ENCODE measurements around the gene TMEM266.
A peak's percentile ranks its signal among the peaks of the same experiment; 100 is the strongest.

Gene TMEM266

GRCh38 chr15:76206325-76206976 is 146.7 kb downstream of the TMEM266 start:
- no peak for DNase-seq

GRCh38 chr15:76208084-76208785 is 148.4 kb downstream of the TMEM266 start:
- DNase-seq: no peak

GRCh38 chr15:76208786-76209424 is 149.1 kb downstream of the TMEM266 start:
- DNase-seq: no peak

DNA sequence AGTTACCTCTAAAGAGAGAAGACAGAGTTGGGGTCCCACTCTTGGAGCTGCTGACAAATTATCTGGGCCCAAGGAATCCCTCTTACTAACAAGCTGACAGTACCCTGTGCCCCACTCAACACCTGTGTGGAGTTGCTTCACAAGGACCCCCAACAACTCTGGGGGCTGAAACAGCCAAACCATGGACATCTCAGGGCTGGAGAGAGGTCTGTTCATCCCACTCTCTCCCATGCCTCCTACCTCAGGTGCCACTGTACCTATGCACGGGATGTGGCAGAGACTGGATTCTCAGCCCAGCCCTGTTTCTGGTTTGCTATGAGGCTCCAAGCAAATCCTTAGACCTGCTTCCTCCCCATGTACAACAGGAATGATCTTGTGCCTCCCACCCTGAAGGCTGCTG is 149.7 kb downstream of the TMEM266 start:
- no peak for DNase-seq

- DNase-seq: no peak
Observed at GRCh38 chr15:76209942-76210341, 150.2 kb downstream of the TMEM266 start.

- DNase-seq: no peak
Observed at GRCh38 chr15:76215634-76216033, 155.8 kb downstream of the TMEM266 start.

- DNase-seq: peak in 1 of 2 experiments; percentile 9
Observed at GRCh38 chr15:76217029-76217881, 157.5 kb downstream of the TMEM266 start.

- DNase-seq: no peak
Observed at GRCh38 chr15:76217882-76218217, 158.1 kb downstream of the TMEM266 start.

- no peak for DNase-seq
Observed at GRCh38 chr15:76221085-76221767, 161.4 kb downstream of the TMEM266 start.

GRCh38 chr15:76222159-76222558 is 162.4 kb downstream of the TMEM266 start:
- DNase-seq: no peak

DNA sequence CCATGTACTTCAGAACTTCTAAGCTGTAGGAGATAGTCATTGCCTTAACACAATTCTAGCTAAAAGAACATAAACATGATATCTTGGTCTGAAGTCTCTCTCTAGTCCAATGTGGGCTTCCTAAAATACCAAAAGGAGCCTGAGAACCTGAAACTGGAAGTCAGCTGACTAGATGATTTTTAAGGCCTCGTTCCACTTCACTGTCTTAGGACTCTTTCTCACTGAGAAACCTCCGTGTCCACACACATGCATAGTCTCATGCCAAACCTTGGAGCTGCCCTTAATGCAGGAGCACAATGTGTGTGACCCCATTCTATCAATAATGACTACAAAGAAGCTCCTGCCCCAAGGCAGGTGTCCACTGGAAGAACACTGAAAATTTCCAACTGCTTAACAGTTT is 163.7 kb downstream of the TMEM266 start:
- DNase-seq: no peak

DNA sequence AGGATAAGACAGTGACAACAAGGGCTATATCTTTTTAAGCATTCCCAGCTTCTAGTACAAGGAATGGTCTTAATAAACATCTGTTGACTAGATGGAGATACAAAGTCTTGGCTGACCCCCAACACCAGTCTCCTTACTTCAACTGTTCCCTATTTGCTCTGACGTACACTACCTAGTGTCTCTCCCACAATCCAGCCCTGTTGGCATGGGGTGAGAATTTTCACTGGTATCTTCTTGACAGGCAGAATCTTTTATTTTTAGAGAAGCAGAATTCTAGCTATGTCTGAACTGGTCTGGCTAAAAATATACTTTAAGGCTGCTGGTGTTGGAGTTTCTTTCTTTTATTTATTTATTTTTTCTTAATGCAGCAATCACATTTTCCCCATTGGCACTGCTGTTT is 169.5 kb downstream of the TMEM266 start:
- no peak for DNase-seq

DNA sequence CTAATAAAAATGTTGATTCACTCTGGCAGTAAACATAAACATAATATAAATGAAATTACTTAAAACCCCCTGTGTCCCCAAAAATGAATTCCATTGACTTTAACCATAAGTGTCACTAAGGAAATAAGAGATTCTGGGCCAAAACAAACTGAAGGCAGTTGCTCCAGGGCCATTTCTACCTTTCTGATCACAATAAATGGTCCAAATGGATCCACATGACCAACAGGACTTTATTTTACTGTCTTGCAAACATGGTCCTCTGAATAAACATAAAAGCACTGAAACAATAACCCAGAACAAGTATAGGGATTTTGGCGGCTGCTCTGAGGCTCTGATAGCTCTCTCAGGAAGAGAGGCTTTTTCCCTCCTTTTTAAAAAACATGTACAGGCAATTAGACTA is 174.1 kb downstream of the TMEM266 start:
- no peak for DNase-seq

DNA sequence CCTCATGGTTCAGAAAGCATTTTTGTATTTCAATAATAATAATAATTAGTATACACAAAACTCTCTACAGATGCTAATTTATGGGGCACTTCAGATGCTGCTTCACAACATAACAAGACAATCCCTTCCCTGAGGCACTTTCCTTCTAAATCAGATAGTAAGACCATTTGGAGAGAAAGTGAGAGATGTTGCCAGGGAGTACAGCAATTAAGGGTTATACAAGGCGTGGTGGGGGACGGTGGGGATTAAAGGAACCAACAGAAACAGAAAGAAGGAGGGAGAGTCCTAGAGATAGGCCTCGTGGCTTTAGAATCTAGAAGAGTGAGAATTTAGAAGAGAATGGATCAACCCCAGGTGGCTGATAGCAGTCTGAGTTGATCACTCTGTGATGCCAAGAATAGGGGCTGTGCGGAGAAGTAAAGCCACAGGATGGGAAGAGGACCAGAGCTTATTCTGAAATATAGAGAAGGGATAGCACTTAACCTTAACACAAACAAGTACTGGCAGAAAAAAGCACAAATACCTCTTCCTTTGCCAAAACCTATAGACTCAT is 174.6 kb downstream of the TMEM266 start:
- DNase-seq: no peak

DNA sequence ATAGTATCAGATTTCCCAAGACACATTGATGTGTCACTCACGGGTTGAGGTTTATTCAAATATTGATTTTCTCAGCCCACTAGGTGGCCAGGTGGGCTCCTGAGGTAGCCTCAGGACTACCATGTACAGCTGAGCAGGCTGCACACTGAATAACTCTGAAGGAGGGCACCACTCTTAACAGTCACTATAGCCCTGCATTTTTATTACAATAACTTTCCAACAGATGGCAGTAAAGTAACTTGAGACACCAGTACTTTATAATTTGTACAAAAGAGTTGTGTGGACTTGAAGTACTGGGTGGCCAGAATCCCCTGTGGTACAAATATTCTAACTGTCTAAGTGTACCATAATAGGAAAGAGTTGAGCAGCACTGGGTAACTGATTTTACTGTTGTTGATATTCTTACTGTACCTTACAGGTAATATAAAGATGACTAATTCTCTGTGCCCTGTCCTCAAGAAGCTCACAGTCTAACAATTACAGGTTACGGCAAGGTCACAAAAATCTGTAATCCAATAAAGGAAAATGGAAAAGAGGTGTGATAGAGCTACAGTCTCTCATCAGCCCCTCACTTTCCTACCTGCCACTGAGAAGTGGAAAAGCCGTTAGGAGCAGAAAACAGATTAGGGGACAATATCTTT is 175.5 kb downstream of the TMEM266 start:
- peak in 1 of 2 experiments; percentile 74 for DNase-seq

DNA sequence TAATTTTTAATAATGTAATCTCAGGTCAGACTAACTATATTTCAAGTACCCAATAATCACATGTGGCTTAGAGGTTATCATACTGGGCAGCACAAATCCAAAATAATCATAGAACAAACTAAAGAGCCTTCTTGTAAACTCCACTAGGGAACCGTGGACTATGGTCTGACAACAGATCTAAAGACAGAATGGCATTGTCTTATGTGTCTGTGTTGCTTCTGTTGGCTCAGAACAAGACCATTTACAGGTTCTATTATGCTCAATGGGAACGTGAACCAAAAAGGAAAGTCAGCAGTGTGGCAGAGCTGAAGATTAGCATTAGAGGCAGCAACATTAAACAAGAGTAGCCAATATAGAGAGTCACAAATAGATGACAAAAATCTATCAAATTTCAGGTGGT is 176.6 kb downstream of the TMEM266 start:
- DNase-seq: no peak

DNA sequence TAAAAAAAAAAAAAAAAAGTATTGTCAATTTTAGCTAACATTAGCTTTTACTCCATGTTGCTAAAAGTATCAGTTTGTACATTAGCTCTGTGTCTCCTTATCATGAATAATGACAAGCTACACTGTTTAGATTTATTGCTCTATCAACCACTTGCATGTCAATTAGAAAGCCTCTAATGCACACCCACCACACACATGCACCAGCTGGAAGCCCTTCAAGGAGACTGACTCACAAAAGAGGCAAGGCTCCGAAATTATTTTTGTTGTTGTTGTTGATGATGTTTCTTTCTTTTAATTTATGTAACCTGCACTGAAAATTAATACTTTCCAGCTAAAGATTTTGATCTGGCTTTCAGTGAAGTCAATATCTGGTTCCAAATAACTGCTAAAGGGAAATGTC is 180.0 kb downstream of the TMEM266 start:
- no peak for DNase-seq

DNA sequence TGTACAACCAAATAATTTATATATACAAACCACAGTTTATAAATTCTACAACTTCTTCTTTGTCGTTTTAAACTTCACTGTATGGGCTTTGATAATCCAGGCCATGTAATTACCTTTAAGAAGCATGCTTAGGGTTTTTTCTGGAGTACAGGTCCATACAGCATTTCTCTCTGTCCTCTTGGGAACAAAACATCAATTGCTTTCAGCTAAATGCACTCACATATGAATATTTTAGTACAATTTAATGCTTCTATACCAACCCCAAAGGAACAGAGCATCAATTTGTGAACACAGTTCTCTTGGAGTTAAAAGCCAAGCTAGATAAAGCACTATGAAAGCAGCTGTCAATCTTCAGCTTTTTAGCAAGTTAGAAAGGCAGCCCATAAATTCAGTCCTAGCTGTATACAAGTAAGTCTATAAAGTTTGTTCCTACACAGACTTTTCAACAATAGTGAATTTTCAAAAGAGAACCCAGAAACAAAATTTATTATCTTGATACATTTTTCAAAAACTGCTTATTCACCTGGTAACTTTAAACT is 185.4 kb downstream of the TMEM266 start:
- no peak for DNase-seq

DNA sequence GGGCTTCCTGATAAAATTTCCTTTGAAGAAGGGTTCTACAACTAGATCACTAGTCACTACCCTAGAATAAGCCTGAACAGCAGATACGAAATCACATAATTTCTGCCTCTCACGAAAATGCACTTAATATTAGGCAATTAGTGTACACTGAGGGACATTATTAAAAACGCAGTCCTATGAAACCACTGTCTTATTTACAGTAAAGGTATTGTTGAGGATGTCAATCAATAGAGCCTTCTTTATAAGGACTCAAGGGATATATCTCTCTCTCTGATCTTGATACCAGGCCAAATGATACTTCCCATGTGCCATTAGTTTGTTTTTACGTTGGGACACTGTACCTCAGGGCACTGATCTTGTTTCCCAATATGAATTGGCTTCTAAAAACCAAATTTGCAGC is 191.9 kb downstream of the TMEM266 start:
- DNase-seq: no peak

DNA sequence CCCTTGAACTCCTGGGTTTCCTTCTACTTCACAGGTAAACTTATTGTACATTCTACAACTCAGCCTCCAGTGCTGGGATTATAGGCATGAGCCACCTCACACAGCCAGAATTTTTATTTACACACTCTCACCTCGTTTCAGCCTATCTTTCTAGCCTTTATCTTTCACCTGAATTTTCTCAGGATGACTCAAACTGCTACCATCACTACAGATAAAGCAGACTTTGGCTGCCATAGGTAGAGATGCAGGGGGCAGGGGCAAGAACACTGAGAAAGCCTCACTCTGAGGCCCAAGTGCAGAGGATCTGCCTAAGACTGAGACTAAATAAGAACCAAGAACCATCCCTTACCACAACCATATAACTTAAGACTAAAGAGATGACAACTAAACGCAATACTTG is 192.5 kb downstream of the TMEM266 start:
- DNase-seq: no peak

- no peak for DNase-seq
Observed at GRCh38 chr15:76253691-76254473, 194.1 kb downstream of the TMEM266 start.
